NOMO-1 treated with DMSO at 0.1 percent for 48 hours (cell line): ENCODE data around the gene CAMK4.

ENCODE experiments used
- DNase-seq: peaks from one replicate; lab custom pipeline; 2025; ENCODE audit not compliant: unreplicated experiment; lab: John Stamatoyannopoulos, UW

The CAMK4 gene

DNA sequence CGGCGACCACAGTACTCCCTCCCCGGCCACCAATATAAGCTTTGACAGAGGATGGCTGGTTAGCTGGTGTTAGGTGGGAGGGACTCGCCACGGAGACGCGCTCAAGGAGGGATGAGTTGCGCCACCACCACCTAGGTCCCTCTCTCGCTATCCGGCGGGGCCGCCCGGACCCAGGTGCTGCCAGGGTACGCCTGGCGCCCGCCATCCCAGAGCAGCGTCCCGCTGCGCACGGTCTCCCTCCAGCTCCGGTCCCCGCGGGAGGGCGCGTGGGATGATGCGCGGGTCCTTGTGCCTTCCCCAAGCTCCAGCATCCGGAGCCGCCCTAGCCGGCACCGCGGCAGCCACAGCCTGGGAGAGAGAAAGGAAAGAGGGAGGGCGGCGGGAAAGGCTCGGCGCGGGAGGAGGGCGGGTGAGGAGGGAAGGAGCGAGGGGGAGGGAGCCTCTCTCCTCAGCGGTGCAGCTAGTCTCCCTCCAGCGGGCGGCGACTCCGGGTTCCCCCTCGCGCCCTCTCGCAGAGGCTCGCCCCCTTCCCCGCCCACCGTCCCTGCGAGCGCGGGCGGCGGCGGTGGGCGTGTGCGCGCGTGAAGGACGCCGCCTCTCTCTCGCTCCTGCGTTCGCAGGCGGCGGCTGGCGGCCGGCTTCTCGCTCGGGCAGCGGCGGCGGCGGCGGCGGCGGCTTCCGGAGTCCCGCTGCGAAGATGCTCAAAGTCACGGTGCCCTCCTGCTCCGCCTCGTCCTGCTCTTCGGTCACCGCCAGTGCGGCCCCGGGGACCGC lies at the start of gene CAMK4:
Gene CAMK4, plus strand, starts transcription at position 598 of the 774 bp plus-strand sequence. Its CDS starts 100 bp downstream, at position 698.
- DNase-seq, result peak; percentile 33

DNA sequence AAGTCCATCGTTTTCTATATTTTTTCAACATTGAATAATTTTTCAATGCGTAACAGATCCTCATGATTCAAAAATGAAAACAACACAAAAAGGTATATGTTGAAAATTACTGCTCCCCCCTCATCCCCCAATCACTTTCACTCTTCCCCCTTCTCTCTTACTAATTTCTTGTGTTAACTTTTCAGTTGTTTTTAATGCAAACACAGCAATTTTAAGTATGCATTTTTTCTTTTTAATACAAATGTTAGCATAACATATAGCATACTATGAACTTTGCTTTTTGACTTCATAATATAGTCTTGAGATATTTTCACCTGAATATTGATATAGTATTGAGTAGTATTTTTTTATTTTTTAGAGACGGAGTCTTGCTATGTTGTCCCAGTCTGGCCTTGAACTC lies 41.1 kb upstream of the CAMK4 start:
- no peak for DNase-seq

DNA sequence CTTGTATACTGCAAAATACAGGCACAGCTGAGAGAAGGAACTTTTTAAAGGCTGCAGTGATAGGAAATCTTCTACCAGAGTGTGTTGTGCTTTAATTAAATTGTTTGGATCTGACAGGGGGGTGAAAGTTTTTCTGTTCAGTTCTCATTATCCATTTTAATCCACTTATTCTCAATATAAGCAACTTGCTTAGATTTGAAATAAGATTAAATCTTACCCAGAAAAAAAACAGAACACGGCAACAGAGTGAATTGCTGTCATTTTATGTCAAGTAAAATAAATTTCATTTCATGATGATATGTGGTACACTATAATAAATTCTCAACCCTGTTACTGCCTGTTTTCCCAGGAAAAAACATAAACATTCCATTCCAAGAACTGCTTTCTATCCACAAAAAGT lies 37.1 kb upstream of the CAMK4 start:
- no peak for DNase-seq

DNA sequence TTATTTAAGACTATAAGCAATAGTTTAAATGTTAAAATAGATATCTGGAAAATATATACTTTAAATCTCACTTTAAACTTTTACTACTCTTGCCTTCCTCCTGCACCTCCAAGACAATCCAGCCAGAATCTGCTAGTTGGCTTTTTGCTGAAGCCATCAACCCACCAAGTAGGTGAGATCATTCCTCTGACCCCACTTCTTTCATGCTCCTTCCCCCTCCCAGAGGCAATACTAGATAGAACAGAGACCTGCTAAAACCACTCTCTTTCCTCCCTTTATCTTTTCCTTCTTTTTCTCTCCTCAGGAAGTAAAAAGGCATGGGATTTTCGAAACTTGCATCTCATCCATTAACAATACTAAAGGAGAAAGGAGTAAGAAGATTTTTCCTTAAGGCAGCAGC lies 30.1 kb upstream of the CAMK4 start:
- DNase-seq, result no peak

GRCh38 chr5:111194925-111195324 lies 29.3 kb upstream of the CAMK4 start:
- DNase-seq, result no peak

DNA sequence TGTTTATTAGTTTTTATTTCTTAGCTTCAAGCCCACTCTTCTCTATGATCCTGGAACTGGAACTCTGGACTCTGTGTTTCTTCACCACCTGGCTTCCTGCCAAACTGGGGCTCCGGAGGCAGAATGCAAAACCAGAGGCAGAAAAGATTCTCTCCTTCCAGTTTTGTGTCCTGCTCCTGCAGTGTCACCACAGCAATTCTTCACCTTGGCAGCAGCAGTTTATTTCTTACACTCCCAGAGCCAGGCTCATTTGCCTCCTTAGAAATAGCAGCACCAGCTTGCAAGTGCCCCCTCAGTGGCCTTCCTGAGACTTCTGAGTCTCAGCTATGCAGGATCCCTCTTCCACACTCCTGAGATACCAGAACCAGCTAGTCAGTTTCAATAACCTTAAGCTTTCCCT lies 26.7 kb upstream of the CAMK4 start:
- DNase-seq, result no peak

DNA sequence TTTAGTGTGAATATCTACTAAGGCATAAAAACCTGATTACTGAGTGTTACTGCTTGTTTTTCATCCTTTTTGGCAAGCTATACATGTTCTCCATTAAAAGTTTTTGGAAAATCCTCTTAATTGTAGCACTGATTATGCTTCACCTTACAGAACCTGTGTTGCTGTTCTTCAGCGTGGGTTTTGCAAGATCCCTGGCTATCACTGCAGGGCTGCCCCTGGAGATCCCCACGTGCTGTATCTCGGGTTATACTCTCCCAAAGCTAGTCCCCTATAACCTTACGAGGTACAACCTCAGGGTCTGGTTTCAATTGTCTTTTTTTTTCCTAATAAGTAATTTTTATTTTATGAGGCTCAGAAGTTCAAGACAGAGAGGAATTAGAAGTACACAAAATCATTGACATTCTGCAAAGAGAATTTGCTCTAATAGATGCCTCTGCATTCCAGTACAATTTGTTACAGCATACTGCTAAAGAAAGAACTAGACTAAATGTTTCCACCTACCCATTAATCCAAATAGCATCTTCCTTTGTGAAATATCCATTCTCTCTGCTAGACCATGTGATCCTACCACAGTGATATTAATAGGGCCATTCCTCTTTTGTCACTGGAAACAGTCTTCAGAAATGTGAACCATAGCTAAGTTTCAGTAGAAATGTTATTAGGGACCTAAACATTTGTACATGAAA lies 25.8 kb upstream of the CAMK4 start:
- no peak for DNase-seq

DNA sequence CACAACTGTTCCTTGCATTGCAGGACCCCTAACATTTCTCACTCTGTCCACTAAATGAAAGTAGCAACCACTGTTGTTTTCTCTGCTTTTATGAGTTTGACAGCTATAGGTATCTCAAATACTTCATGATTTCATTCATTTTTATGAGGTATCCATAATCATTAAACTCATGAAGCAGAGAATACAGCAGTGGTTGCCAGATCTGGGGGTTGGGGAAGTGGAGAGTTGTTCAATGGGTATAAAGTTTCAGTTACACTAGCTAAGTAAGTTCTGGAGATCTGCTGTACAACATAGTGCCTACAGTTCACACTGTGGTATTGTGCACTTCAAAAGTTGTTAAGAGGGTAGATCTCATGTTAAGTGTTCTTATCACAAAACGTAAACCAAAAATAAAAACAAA lies 23.4 kb upstream of the CAMK4 start:
- DNase-seq, result no peak

DNA sequence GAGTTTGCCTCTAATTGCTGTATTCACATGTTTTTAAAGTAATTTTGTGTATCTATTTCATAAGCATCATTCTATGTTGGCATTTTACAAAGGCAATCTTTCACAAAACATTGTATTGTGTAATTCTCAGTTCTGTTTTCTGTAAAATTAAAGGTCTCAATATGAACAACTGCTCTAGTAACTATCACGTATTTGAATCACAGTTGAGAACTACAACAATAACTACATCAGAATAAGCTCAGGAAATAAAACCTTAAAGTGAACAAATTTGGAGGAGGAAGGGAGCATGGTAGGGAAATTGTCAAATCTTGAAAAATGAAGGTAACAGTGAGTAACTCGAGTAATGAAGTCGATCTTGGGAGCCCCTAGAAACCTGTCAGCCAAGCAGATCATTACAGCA lies 22.5 kb upstream of the CAMK4 start:
- peak; percentile 37 for DNase-seq

GRCh38 chr5:111211341-111211740 lies 12.8 kb upstream of the CAMK4 start:
- DNase-seq, result no peak

DNA sequence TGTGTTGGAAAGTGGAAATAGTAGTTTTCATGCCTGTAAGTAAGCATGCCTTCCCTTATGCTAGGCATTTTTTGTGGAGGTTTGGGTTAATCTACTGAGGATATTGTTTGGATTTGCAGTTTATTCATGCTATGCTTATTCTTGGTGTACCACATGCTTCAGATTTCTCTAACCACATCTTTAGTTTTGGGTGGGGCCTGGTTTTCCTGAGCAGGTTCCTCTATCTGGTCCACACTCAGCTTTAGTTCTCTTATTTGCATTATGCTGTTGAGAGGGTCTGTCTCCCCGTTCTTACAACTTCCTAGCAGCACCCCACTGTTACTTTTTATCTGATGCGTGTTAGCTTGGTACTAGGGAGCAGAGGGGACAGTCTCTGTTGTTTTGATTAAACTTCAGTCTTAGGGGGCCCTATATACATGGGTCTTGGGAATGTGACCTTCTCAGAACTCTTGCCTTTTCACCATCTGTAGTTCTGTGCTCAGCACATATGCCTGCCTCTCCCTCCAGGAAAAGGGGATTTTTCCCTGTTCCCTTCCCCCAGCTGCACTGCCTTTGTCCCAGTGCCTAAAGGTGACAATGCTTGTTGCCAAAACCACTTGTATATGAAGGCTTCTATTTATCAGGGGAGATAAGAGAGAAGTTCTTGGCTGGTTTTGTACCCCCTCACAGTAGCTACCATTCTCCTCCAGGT lies 10.0 kb upstream of the CAMK4 start:
- no peak for DNase-seq

DNA sequence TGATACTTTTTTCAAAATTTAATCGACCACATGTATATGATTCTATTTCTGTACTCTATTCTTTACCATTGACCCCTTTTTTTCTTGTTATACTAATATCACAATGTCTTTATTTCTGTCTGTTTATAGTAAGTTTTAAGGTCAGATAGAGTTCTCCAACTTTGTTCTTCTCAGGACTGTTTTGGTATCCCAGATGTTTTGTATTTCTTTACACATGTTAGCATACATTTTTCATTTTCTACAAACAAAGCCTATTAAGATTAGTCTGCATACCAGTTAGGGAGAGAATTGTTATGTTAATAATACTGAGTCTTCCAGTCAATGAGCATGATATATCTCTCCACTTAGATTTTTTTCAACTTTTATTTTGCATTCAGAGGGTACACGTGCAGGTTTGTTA lies 8.2 kb upstream of the CAMK4 start:
- no peak for DNase-seq

GRCh38 chr5:111221139-111221538 lies 3.0 kb upstream of the CAMK4 start:
- DNase-seq, result no peak

GRCh38 chr5:111223101-111223786 lies 940 bp upstream of the CAMK4 start:
- no peak for DNase-seq

DNA sequence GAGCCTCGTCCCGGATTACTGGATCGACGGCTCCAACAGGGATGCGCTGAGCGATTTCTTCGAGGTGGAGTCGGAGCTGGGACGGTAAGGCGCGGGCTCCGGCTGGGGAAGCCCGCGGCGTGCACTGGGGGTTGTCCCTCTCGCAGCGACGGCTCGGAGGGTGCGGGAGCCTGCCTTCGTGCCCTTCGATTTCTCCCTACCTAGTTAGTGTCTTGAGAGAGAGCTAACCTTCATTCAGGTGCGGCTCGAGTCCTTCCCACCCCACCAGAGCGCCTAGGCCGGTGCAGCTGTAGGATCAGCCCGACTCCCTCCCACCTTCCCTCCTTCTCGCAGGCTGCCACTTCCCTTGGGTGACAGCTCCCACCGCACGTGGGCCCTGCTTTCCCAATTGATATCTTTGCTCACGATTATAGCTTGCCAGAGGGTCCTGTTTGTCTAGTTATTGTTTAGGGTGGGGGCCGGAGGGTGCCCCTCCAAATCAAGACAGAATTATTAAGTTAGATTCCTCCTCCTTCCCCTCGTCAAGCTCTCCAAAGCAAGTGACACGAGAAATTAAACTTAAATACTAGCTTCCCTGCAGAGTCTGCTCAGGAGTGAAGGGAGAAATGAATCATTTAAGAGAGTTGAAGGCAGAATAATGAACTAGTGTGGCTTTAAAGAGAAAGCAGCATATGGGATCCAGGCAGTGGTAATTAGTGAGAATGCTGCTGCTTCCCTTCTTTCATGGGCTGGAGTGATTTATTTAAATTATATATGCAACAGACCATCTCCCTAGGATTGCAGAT lies 569 bp downstream of the CAMK4 start:
- no peak for DNase-seq

GRCh38 chr5:111225926-111226325 lies 1.7 kb downstream of the CAMK4 start:
- DNase-seq, result no peak

DNA sequence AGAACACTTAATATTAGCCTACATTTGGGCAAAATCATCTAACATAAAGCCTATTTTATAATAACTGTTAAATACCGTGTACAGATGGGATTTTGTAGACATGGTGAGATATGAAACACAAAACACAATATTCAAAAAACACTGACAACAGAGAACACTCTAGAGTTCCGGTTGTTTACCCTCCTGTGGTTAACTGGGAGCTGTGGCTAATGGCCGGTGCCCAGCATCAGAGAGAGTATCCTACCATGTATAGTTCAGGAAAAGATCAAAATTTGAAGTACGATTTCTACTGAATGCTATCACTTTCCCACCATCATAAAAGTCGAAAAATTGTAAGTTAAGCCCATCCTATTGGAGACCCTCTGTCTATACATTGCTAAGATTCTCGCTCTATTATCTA lies 2.4 kb downstream of the CAMK4 start:
- no peak for DNase-seq

- no peak for DNase-seq
Observed at GRCh38 chr5:111227226-111227782, 3.1 kb downstream of the CAMK4 start.

GRCh38 chr5:111227801-111228200 lies 3.6 kb downstream of the CAMK4 start:
- DNase-seq, result no peak

- no peak for DNase-seq
Observed at GRCh38 chr5:111228520-111229220, 4.5 kb downstream of the CAMK4 start.
